ENCODE measurements around the gene SCYGR8. TPM values are rescaled to one million over a fixed set of nuclear protein-coding genes. Genes with fewer than 3 reads are reported as not detected.

Gene SCYGR8
- total and polyA plus RNA-seq, 2 donors (not counting 3 experiments of a cell fraction or from before 2014, with no cell fraction given), result not detected

- Histone ChIP-seq H3K9me1 (replicated peaks; ENCODE audit: control insufficient read depth, extremely low read depth, insufficient read depth, low read length) (no peaks in the 10 kb centered on the region), H3K4me1 (ENCODE audit: control insufficient read depth, extremely low read depth, insufficient read depth, low read length) (no peaks in the 10 kb centered on the region), H3K4me3 (replicated peaks in 1 of 3; ENCODE audit: insufficient read depth in 1 of 3, low read depth in 1 of 3, low read length in 3 of 3) (no peak within 1 kb of the TSS), H2AFZ (ENCODE audit: low read depth, low read length) (no peak within 1 kb of the TSS), H3K4me2 (ENCODE audit: insufficient read depth, low read length) (no peak within 1 kb of the TSS), H3K79me2 (ENCODE audit: control insufficient read depth, insufficient read depth, low read length) (no peaks in the 10 kb centered on the region), H3K36me3 (ENCODE audit: control insufficient read depth in 2 of 2, extremely low read depth in 1 of 2, insufficient read depth in 2 of 2, low read length in 2 of 2) (no peaks in the 10 kb centered on the region), H3K27ac (ENCODE audit: insufficient read depth, low read depth, low read length) (no peak within 1 kb of the TSS), H3K9ac (replicated peaks; ENCODE audit: extremely low read depth, insufficient read depth, low read length) (no peak within 1 kb of the TSS), H3K27me3 (ENCODE audit: control insufficient read depth in 2 of 2, insufficient read depth in 2 of 2, low read length in 2 of 2) (no peaks in the 10 kb centered on the region), H4K20me1 (replicated peaks; ENCODE audit: control insufficient read depth, extremely low read depth, insufficient read depth, low read length) (no peaks in the 10 kb centered on the region), H3K9me3 (replicated peaks; ENCODE audit: control insufficient read depth, insufficient read depth, low read length) (no peaks in the 10 kb centered on the region)
- no peak for TF ChIP-seq MAX (IDR thresholded peaks at IDR 0.05; ENCODE audit: insufficient read depth, insufficient read length)
- no peak for TF ChIP-seq EZH2 (IDR thresholded peaks at IDR 0.05; ENCODE audit: borderline replicate concordance, low read depth, low read length, severe bottlenecking)
- TF ChIP-seq POLR2AphosphoS5 (IDR thresholded peaks at IDR 0.05; ENCODE audit: insufficient read depth, low read depth, low read length), result no peak
- TF ChIP-seq CTCF (IDR thresholded peaks at IDR 0.05; ENCODE audit: extremely low read depth in 1 of 2, insufficient read depth in 1 of 2, low read depth in 1 of 2, low read length in 2 of 2), result no peak
- no peak for TF ChIP-seq GATA2 (IDR thresholded peaks at IDR 0.05; ENCODE audit: insufficient read depth, insufficient read length, low read depth, low read length)
- no peak for TF ChIP-seq MYC (IDR thresholded peaks at IDR 0.05; ENCODE audit: low read depth, low read length)
- no peak for TF ChIP-seq FOS (IDR thresholded peaks at IDR 0.05; ENCODE audit: borderline replicate concordance, insufficient read depth, low read length)
- no peak for TF ChIP-seq JUN (IDR thresholded peaks at IDR 0.05; ENCODE audit: borderline replicate concordance, insufficient read depth, insufficient read length, low read depth)
- TF ChIP-seq POLR2A (IDR thresholded peaks at IDR 0.05; ENCODE audit: low read depth, low read length), result no peak
- CTCF ChIA-PET, result no interaction called here
- dilution Hi-C loops (cut with MboI; ENCODE audit: extremely low pct_ligation_motif_present, low sequenced_read_pairs), result no loop called here
- no TSS peak for BruUV-seq (replicated peaks)
- POLR2A ChIA-PET, result no interaction called here
- intact Hi-C loops (cut with micrococcal nuclease), result no loop called here
- no peak for DNase-seq (ENCODE audit: low read depth, low spot score)
- no peak for FAIRE-seq
These were observed 17.7 kb upstream of the SCYGR8 start, which contains the start of gene SCYGR7 for GRCh38 chr2:227728035-227728434. SCYGR7 (plus strand) TSS chr2:227728335; CDS start chr2:227728335, 0 bp downstream.

All from endothelial cell of umbilical vein (primary cell).